ENCODE measurements around the gene SLC6A17.

Gene SLC6A17

GRCh38 chr1:110176299-110176956, 26.1 kb downstream of the SLC6A17 start:
- peak; percentile 64 for DNase-seq

- no peak for DNase-seq
Measured at GRCh38 chr1:110177775-110178174, 27.5 kb downstream of the SLC6A17 start.

GRCh38 chr1:110183642-110184167, 33.4 kb downstream of the SLC6A17 start:
- no peak for DNase-seq

GRCh38 chr1:110184446-110184845, 34.2 kb downstream of the SLC6A17 start:
- DNase-seq, result peak; percentile 87

GRCh38 chr1:110185181-110185580, 34.9 kb downstream of the SLC6A17 start:
- DNase-seq, result no peak

GRCh38 chr1:110186558-110186957, 36.3 kb downstream of the SLC6A17 start:
- no peak for DNase-seq

GRCh38 chr1:110187139-110187890, 37.0 kb downstream of the SLC6A17 start:
- DNase-seq, result no peak

GRCh38 chr1:110188035-110188618, 37.8 kb downstream of the SLC6A17 start:
- no peak for DNase-seq

GRCh38 chr1:110189181-110189580, 38.9 kb downstream of the SLC6A17 start:
- DNase-seq, result no peak

- peak; percentile 71 for DNase-seq
Measured at GRCh38 chr1:110190282-110190929, 40.1 kb downstream of the SLC6A17 start.

- DNase-seq, result no peak
Measured at GRCh38 chr1:110192541-110192940, 42.2 kb downstream of the SLC6A17 start.

GRCh38 chr1:110195196-110195595, 44.9 kb downstream of the SLC6A17 start:
- DNase-seq, result no peak

GRCh38 chr1:110196917-110197765, 46.8 kb downstream of the SLC6A17 start:
- DNase-seq, result peak; percentile 48

- no peak for DNase-seq
Measured at GRCh38 chr1:110197905-110198629, 47.8 kb downstream of the SLC6A17 start.

- no peak for DNase-seq
Measured at GRCh38 chr1:110198746-110199145, 48.5 kb downstream of the SLC6A17 start.

GRCh38 chr1:110200190-110200589, 49.9 kb downstream of the SLC6A17 start:
- DNase-seq, result no peak

- no peak for DNase-seq
Measured at GRCh38 chr1:110200666-110201065, 50.4 kb downstream of the SLC6A17 start.

GRCh38 chr1:110201157-110201825, 51.0 kb downstream of the SLC6A17 start:
- DNase-seq, result no peak

GRCh38 chr1:110203021-110203661, 52.8 kb downstream of the SLC6A17 start:
- peak; percentile 75 for DNase-seq

- DNase-seq, result no peak
Measured at GRCh38 chr1:110205156-110205555, 54.9 kb downstream of the SLC6A17 start.

All from hematopoietic multipotent progenitor cell treated with erythropoietin and hydrocortisone succinate and interleukin-3 and kit ligand, for 8 days (in vitro differentiated cells).